HepG2 (cell line): ENCODE data around the gene ALG1L2. TPM values are rescaled to one million over a fixed set of nuclear protein-coding genes. Genes with fewer than 3 reads are reported as not detected.
A peak's percentile ranks its signal among the peaks of the same experiment; 100 is the strongest.
"Not testable (repeated sequence)": the region's sequence is repeated elsewhere in the genome, so short reads cannot be mapped to it uniquely, and the experiment has no call there.

ENCODE experiments used
- DMAP1 ChIP-seq: IDR thresholded peaks from 2 replicates; pipeline ENCODE4 v1.6.1; 2016
- LCORL ChIP-seq, 2 experiments: fragments of 450-650 bp in 1 of 2; sonication (generic) in 1 of 2; formaldehyde crosslinking in 1 of 2; IDR thresholded peaks; 2 replicates each; pipeline versions ENCODE4 v1.5.0 to v1.6.1; 2017 to 2020; ENCODE audit warnings: antibody characterized with exemption in 1 of 2, missing genetic modification reagents in 1 of 2
- MYC ChIP-seq: sonication (generic); formaldehyde crosslinking; IDR thresholded peaks from 2 replicates; pipeline ENCODE4 v1.9.0; 2021; ENCODE audit warnings: missing genetic modification reagents, borderline replicate concordance
- PAXIP1 ChIP-seq: sonication (generic); formaldehyde crosslinking; conservative IDR thresholded peaks from 2 replicates; pipeline ENCODE4 v1.4.0; 2020; ENCODE audit warnings: mild to moderate bottlenecking, missing genetic modification reagents, moderate library complexity
- PHF8 ChIP-seq: sonication (generic); formaldehyde crosslinking; IDR thresholded peaks from 2 replicates; pipeline ENCODE4 v1.5.0; 2020; ENCODE audit warnings: missing genetic modification reagents
- RBFOX2 ChIP-seq: fragments of 200-400 bp; formaldehyde crosslinking; IDR thresholded peaks from 2 replicates; pipeline ENCODE4 v1.6.1; 2017; ENCODE audit warnings: low read depth, mild to moderate bottlenecking, low read length
- SP1 ChIP-seq, 2 experiments: fragments of 450-650 bp in 1 of 2; sonication (generic) in 1 of 2; formaldehyde crosslinking in 1 of 2; IDR thresholded peaks; 2 replicates each; pipeline versions ENCODE4 v1.4.0 to v1.6.1; 2016 to 2020; ENCODE audit warnings: missing genetic modification reagents in 1 of 2
- SP4 ChIP-seq: sonication (generic); formaldehyde crosslinking; IDR thresholded peaks from 2 replicates; pipeline ENCODE4 v1.8.1; 2023; ENCODE audit warnings: mild to moderate bottlenecking, missing genetic modification reagents
- TAF1 ChIP-seq: sonication (generic); formaldehyde crosslinking; IDR thresholded peaks from 2 replicates; pipeline ENCODE4 v1.4.0; 2020; ENCODE audit warnings: missing genetic modification reagents
- USF2 ChIP-seq, 2 experiments: sonication (generic) in 1 of 2; formaldehyde crosslinking in 1 of 2; IDR thresholded peaks; 2 replicates each; pipeline versions ENCODE4 v1.5.1 to v1.6.1; 2011 to 2020; ENCODE audit warnings: borderline replicate concordance in 1 of 2, low read depth in 1 of 2, low read length in 1 of 2, mild to moderate bottlenecking in 1 of 2, missing genetic modification reagents in 1 of 2, moderate library complexity in 1 of 2
- YEATS4 ChIP-seq: sonication (generic); formaldehyde crosslinking; IDR thresholded peaks from 2 replicates; pipeline ENCODE4 v1.4.0; 2020; ENCODE audit warnings: missing genetic modification reagents, borderline replicate concordance
- ZNF687 ChIP-seq: sonication (generic); formaldehyde crosslinking; IDR thresholded peaks from 2 replicates; pipeline ENCODE4 v1.5.1; 2020; ENCODE audit warnings: mild to moderate bottlenecking, missing genetic modification reagents, moderate library complexity
- polyA plus RNA-seq, 8 experiments: library from polyadenylated mRNA; depleted of rRNA in 3 of 8; stranded (reverse) in 7 of 8; unstranded in 1 of 8; fragments of >200 nt; fragmentation: Illumina TruSeq in 4 of 8; extraction: Trizol in 4 of 8; gene quantifications; 2 replicates each; pipeline versions ENCODE4 v1.2.1 to v1.2.3, GENCODE V29; 2011 to 2016; ENCODE audit warnings: low read depth in 4 of 8, missing spikeins in 1 of 8, mixed read lengths in 1 of 8; ENCODE audit not compliant: insufficient read depth in 1 of 8
- total RNA-seq, 5 experiments: library from RNA; depleted of rRNA; stranded (reverse); fragments of >200 nt; fragmentation: Illumina TruSeq; extraction: Trizol; gene quantifications; 2 replicates each; pipeline ENCODE4 v1.2.3, GENCODE V29; 2016; ENCODE audit warnings: low read depth in 1 of 5
- TF ChIP-seq, protein P1 (sequence below): sonication (generic); formaldehyde crosslinking; IDR thresholded peaks from 2 replicates; pipeline ENCODE4 v1.9.0; 2022; ENCODE audit warnings: missing genetic modification reagents, mild to moderate bottlenecking, borderline replicate concordance

ALG1L2 gene
- total and polyA plus RNA-seq, 2 of the 13 experiments (the other 11 are each of a cell fraction or from before 2014, with no cell fraction given), result 0.13 to 0.55 TPM

- peak; percentile 31; the same call in 1 of the 2 replicates for TF ChIP-seq TAF1
- TF ChIP-seq PAXIP1, result 0 out of 2 replicates have a peak, but pooled peaks have one; percentile 17
- TF ChIP-seq ZNF687, result peak; percentile 61
- TF ChIP-seq USF2 (IDR thresholded peaks at IDR 0.05; ENCODE audit: low read depth, low read length); LCORL (IDR thresholded peaks at IDR 0.05); SP1 (IDR thresholded peaks at IDR 0.05): not testable (repeated sequence)
- peak; percentile 60 for TF ChIP-seq USF2 (CRISPR knock-in tag; IDR thresholded peaks at IDR 0.05; ENCODE audit: borderline replicate concordance)
- peak; percentile 25; the same call in 1 of the 2 replicates for TF ChIP-seq LCORL (CRISPR knock-in tag; IDR thresholded peaks at IDR 0.05)
- TF ChIP-seq MYC (CRISPR knock-in tag), result peak; percentile 12; the same call in 1 of the 2 replicates
- TF ChIP-seq, protein P1, sequence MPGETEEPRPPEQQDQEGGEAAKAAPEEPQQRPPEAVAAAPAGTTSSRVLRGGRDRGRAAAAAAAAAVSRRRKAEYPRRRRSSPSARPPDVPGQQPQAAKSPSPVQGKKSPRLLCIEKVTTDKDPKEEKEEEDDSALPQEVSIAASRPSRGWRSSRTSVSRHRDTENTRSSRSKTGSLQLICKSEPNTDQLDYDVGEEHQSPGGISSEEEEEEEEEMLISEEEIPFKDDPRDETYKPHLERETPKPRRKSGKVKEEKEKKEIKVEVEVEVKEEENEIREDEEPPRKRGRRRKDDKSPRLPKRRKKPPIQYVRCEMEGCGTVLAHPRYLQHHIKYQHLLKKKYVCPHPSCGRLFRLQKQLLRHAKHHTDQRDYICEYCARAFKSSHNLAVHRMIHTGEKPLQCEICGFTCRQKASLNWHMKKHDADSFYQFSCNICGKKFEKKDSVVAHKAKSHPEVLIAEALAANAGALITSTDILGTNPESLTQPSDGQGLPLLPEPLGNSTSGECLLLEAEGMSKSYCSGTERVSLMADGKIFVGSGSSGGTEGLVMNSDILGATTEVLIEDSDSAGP (CRISPR knock-in tag), result peak; percentile 37; the same call in 1 of the 2 replicates
- TF ChIP-seq YEATS4 (CRISPR knock-in tag), result peak; percentile 50; the same call in 1 of the 2 replicates
- TF ChIP-seq SP1 (CRISPR knock-in tag; IDR thresholded peaks at IDR 0.05), result 0 out of 2 replicates have a peak, but pooled peaks have one; percentile 41
- peak; percentile 88 for TF ChIP-seq SP4 (CRISPR knock-in tag)
- 0 out of 2 replicates have a peak, but pooled peaks have one; percentile 28 for TF ChIP-seq DMAP1 (CRISPR knock-in tag)
- peak; percentile 66 for TF ChIP-seq PHF8 (CRISPR knock-in tag)
- peak; percentile 47; the same call in 1 of the 2 replicates for TF ChIP-seq RBFOX2
- TF ChIP-seq, all 625 proteins: peak for 30; not testable (repeated sequence) for 595
Measured at GRCh38 chr3:130111865-130112747, 30.5 kb downstream of the ALG1L2 start (continued).
